ENCODE measurements around the gene SMG7.
"Not testable (repeated sequence)": the region's sequence is repeated elsewhere in the genome, so short reads cannot be mapped to it uniquely, and the experiment has no call there.

Gene SMG7

GRCh38 chr1:183472488-183473216, at the start of gene SMG7:
SMG7 (plus strand) TSS chr1:183472499; CDS start chr1:183472621, 122 bp downstream.
- no peak for DNase-seq (ENCODE audit: low read depth, low spot score)

GRCh38 chr1:183423541-183423940, 48.8 kb upstream of the SMG7 start:
- DNase-seq (ENCODE audit: low read depth, low spot score): no peak

GRCh38 chr1:183424691-183425090, 47.6 kb upstream of the SMG7 start:
- no peak for DNase-seq (ENCODE audit: low read depth, low spot score)

GRCh38 chr1:183427591-183427990, 44.7 kb upstream of the SMG7 start:
- not testable (repeated sequence) for DNase-seq (ENCODE audit: low read depth, low spot score)

DNA sequence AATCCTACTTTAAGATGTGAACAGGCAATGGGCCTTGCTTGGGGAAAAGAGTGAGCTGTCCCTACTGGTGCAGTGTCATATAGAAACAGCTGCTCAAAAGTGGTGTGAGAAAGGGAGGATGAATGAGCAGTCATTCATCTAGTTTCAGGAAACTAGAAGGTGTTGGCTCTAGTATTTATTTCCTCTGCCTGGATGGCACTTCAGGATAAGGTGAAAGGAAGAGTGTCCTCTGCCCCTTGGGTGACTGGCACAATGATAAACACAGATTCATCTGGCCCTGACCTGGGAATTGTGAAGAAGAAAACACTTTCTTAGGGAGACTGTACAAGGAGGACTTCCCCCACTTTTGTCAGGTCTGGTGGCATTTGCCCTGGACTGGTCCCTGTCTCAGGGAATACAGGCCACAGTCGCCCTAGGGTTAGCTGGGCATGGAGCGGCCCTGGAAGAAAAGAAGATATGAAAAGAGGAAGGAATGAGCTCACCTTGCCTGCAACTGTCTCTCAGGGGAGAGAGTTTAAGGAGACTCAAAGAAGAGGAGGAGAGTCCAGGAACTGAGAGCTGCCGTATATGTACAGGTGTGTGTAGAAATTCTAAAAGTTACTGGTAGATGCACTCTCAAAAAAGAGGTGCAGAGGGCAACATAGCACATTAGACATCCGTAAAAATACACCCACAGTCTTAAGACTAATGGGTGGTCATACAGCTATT, 40.3 kb upstream of the SMG7 start:
- DNase-seq (ENCODE audit: low read depth, low spot score): no peak

DNA sequence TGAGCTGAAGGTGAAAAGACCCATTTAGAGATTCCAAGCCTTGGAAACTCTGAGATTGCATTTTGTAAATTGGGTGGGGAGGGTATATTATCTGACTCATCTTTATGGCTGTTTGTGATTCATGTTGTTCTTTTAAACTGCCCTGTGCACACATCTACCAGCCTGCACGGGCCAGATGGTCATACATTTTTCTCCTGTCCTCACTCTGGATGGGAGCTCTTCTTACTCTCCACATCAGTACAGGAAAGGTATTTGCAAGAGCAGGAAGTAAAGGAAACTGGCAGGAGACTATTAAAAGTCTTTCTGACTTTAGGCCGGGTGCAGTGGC, 39.8 kb upstream of the SMG7 start:
- no peak for DNase-seq (ENCODE audit: low read depth, low spot score)

GRCh38 chr1:183433703-183434102, 38.6 kb upstream of the SMG7 start:
- no peak for DNase-seq (ENCODE audit: low read depth, low spot score)

DNA sequence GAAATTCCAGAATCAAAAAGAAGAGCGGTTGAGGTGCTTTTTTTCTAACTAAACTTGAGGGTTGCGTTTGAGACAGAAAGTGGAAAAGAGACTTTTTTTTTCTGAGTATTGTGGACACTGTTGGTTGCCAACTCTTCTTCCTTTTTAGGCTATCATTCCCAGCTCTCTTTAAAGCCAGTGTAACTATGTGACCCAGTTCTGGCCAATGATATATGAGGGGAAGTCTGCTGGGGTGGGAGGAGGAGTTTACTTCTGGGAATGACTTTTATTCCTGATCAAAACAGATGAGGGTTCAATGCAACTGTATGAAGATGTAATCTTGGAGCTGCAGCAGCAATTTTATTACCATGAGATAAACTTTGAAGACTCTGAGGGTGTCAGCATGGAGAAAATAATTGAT, 36.8 kb upstream of the SMG7 start:
- DNase-seq (ENCODE audit: low read depth, low spot score): no peak

- no peak for DNase-seq (ENCODE audit: low read depth, low spot score)
These were observed 34.2 kb upstream of the SMG7 start for GRCh38 chr1:183438060-183438459.

DNA sequence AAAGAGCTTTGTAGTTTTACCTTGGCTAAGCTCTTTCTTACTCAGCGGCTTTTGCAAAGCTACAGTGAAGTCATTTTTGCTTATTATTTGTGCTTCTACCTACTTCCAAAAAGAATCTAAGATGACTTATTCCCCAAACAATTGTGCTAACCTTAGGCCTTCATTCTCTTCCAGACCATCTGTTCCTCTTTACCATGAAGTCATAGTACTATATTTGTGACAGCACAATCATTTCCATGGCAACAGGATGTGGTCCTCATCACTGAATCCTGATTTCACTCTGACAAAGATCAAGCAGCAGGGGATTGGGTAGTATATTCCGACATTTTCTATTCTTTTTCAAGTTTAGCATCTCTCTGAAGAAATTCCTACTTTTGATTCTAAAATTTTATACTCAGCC, 29.3 kb upstream of the SMG7 start:
- DNase-seq (ENCODE audit: low read depth, low spot score): no peak

GRCh38 chr1:183443466-183443865, 28.8 kb upstream of the SMG7 start:
- no peak for DNase-seq (ENCODE audit: low read depth, low spot score)

DNA sequence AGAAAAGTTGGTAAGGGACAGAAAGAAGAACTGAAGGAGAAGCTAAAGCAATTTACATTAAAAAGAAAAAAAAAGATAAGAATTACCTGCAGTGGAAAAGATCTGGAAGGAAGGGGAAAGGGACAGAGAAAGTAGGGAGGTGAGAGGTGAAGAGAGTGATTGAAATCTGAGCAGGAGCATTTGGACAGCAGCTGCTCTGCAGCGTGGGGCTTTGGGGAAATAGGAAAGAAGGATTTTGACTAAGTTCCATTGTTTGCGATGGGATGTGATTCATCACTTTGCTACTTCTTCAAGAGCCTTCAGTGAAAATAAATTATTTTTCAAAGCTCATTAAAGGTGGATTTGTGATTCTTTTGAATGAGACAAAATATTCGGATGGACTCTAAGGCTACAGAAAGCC, 28.1 kb upstream of the SMG7 start:
- DNase-seq (ENCODE audit: low read depth, low spot score): no peak

- DNase-seq (ENCODE audit: low read depth, low spot score): no peak
These were observed 23.0 kb upstream of the SMG7 start for GRCh38 chr1:183449223-183449770.

DNA sequence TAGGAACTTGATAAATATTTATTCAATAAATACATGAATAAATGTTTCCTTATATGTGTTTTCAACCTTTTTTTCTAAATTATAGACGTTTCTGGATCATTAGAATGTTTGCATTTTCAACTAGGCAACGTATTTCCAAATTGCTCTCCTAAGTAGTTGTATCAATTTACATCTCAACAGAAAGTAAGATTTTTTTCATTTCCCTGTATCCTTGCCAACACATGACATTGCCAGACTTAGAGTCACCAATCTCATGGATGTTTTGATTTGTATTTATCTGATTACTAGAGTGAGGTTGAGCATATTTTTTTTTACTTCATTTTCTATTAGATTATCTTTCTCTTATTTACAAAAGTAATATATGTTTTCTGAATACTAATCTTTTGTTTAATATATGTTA, 22.2 kb upstream of the SMG7 start:
- no peak for DNase-seq (ENCODE audit: low read depth, low spot score)

GRCh38 chr1:183454377-183454776, 17.9 kb upstream of the SMG7 start:
- no peak for DNase-seq (ENCODE audit: low read depth, low spot score)

- DNase-seq (ENCODE audit: low read depth, low spot score): no peak
These were observed 15.5 kb upstream of the SMG7 start for GRCh38 chr1:183456826-183457225.

DNA sequence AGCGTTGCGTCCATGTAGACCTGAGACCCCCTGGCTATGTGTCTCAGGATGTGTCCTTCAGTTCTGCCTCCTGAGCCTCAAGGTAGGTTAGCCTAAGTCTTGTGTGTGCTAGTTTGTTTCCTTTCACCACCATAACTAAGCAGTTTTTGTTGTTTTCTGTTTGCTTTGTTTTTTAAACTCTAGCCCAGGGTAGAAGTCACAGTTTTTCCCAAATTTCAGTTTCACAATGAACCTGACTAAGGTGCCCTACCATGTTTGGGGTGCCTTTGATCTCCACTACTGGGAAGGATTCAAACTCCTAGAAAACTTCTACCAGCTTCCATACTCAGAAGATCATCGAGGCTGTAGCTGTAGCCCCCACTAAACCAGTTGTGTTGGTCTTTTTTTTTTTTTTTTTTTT, 14.8 kb upstream of the SMG7 start:
- no peak for DNase-seq (ENCODE audit: low read depth, low spot score)

GRCh38 chr1:183460596-183460995, 11.7 kb upstream of the SMG7 start:
- no peak for DNase-seq (ENCODE audit: low read depth, low spot score)

GRCh38 chr1:183461350-183461749, 10.9 kb upstream of the SMG7 start:
- peak; percentile 64 for DNase-seq (ENCODE audit: low read depth, low spot score)

DNA sequence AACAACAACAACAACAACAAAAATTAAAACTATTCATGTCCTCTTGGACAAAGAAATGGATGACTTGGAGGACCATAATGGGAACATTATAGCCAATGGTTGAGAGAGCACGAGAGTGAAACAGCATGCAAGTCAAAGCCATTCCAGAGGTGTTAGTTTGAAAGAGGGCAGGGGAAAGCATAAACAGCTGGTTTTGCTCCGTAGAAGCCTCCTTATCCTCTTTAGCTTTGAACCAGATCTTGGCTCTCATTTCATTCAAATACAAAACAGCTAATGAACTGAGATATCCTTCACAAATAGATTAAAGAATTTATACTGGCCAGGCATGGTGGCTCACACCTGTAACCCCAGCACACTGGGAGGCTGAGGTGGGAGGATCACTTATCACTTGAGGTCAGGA, 8.7 kb upstream of the SMG7 start:
- DNase-seq (ENCODE audit: low read depth, low spot score): no peak

GRCh38 chr1:183466781-183467180, 5.5 kb upstream of the SMG7 start:
- no peak for DNase-seq (ENCODE audit: low read depth, low spot score)

- DNase-seq (ENCODE audit: low read depth, low spot score): no peak
These were observed 4.6 kb upstream of the SMG7 start for GRCh38 chr1:183467687-183468086.
